AG08395 (cell line): ENCODE measurements around the gene SELENOI.
"Not testable (repeated sequence)": the region's sequence is repeated elsewhere in the genome, so short reads cannot be mapped to it uniquely, and the experiment has no call there.

Source experiments
- DNase-seq: peaks from one replicate; pipeline ENCODE4 v3.0.0; 2012; ENCODE audit warnings: mixed read lengths, low spot score

SELENOI gene

GRCh38 chr2:26327291-26328272 lies 18.4 kb upstream of the SELENOI start:
- DNase-seq, result peak; percentile 40

- DNase-seq, result not testable (repeated sequence)
Measured at GRCh38 chr2:26329083-26329482, 16.9 kb upstream of the SELENOI start.

- peak; percentile 93 for DNase-seq
Measured at GRCh38 chr2:26330114-26330549, 15.8 kb upstream of the SELENOI start.

GRCh38 chr2:26330604-26331003 lies 15.3 kb upstream of the SELENOI start:
- peak; percentile 56 for DNase-seq

GRCh38 chr2:26331321-26331720 lies 14.6 kb upstream of the SELENOI start:
- not testable (repeated sequence) for DNase-seq

GRCh38 chr2:26333293-26333692 lies 12.7 kb upstream of the SELENOI start:
- DNase-seq, result no peak

GRCh38 chr2:26335231-26335630 lies 10.7 kb upstream of the SELENOI start:
- DNase-seq, result no peak

- no peak for DNase-seq
Measured at GRCh38 chr2:26336719-26337118, 9.2 kb upstream of the SELENOI start.

GRCh38 chr2:26337298-26337697 lies 8.6 kb upstream of the SELENOI start:
- no peak for DNase-seq

GRCh38 chr2:26340831-26341230 lies 5.1 kb upstream of the SELENOI start:
- no peak for DNase-seq

- no peak for DNase-seq
Measured at GRCh38 chr2:26344581-26345282, 1.2 kb upstream of the SELENOI start.

GRCh38 chr2:26345283-26345544 lies 729 bp upstream of the SELENOI start:
- no peak for DNase-seq

- peak; percentile 39 for DNase-seq
Measured at GRCh38 chr2:26346454-26347053, 611 bp downstream of the SELENOI start, which contains the start of gene ADGRF3. TSS of gene ADGRF3 (minus strand) at chr2:26346789. CDS start at chr2:26346234, 555 bp downstream.

GRCh38 chr2:26347286-26347865 lies 1.4 kb downstream of the SELENOI start:
- no peak for DNase-seq

- no peak for DNase-seq
Measured at GRCh38 chr2:26349690-26350089, 3.7 kb downstream of the SELENOI start.

GRCh38 chr2:26351375-26352090 lies 5.6 kb downstream of the SELENOI start:
- no peak for DNase-seq

- DNase-seq, result peak; percentile 17
Measured at GRCh38 chr2:26352892-26353291, 6.9 kb downstream of the SELENOI start.

GRCh38 chr2:26354469-26354868 lies 8.5 kb downstream of the SELENOI start:
- DNase-seq, result not testable (repeated sequence)

GRCh38 chr2:26355038-26355995 lies 9.4 kb downstream of the SELENOI start:
- peak; percentile 74 for DNase-seq

- DNase-seq, result no peak
Measured at GRCh38 chr2:26356111-26356510, 10.2 kb downstream of the SELENOI start.
